H1 (cell line): ENCODE results near the gene PPP1R1A. TPM values are rescaled to one million over a fixed set of nuclear protein-coding genes. Genes with fewer than 3 reads are reported as not detected.
A peak's percentile ranks its signal among the peaks of the same experiment; 100 is the strongest.

Experiments used
- CTCF ChIA-PET: fragments of 300-600 bp; sonication (Branson Sonifier 250); formaldehyde crosslinking; loops from one replicate; lab custom pipeline; 2021; ENCODE audit not compliant: partially characterized antibody; lab: Charles Lee
- POLR2A ChIA-PET: fragments of 300-600 bp; sonication (Branson Sonifier 250); formaldehyde crosslinking; loops from one replicate; lab custom pipeline; 2021; ENCODE audit warnings: inconsistent platforms; ENCODE audit not compliant: partially characterized antibody; lab: Charles Lee
- DNase-seq, 2 experiments: peaks; one replicate each; pipeline versions ENCODE4 v3.0.0 to v3.0.0-alpha.2; 2010 to 2022; ENCODE audit warnings: low spot score in 2 of 2, low read depth in 1 of 2, mixed read lengths in 1 of 2
- FAIRE-seq: peaks from 2 replicates; lab custom pipeline; 2011; peaks lifted over from hg19 to GRCh38; lab: Jason Lieb, UNC
- H2AFZ ChIP-seq: 2 replicates; pipeline ENCODE4 v1.8.1; 2012; ENCODE audit warnings: low read length, inconsistent platforms
- H2AK5ac ChIP-seq: 2 replicates; pipeline ENCODE4 v1.6.1; 2013; ENCODE audit warnings: low read depth, low read length
- H2BK120ac ChIP-seq: replicated peaks from 2 replicates; pipeline ENCODE3; 2013; ENCODE audit warnings: low read depth, low read length, inconsistent platforms
- H2BK12ac ChIP-seq: 2 replicates; pipeline ENCODE4 v1.6.1; 2013; ENCODE audit warnings: low read depth, low read length
- H2BK15ac ChIP-seq: 2 replicates; pipeline ENCODE4 v1.6.1; 2013; ENCODE audit warnings: low read length
- H2BK20ac ChIP-seq: 2 replicates; pipeline ENCODE4 v1.6.1; 2013; ENCODE audit warnings: low read length
- H2BK5ac ChIP-seq: 2 replicates; pipeline ENCODE4 v1.6.1; 2013; ENCODE audit warnings: low read depth, low read length
- H3K14ac ChIP-seq: 2 replicates; pipeline ENCODE4 v1.6.1; 2013; ENCODE audit warnings: inconsistent platforms; ENCODE audit not compliant: insufficient read length
- H3K18ac ChIP-seq: 2 replicates; pipeline ENCODE4 v1.6.1; 2013; ENCODE audit warnings: low read length; ENCODE audit errors: extremely low read depth
- H3K23ac ChIP-seq: 2 replicates; pipeline ENCODE4 v1.6.1; 2013; ENCODE audit warnings: inconsistent platforms; ENCODE audit not compliant: insufficient read length
- H3K23me2 ChIP-seq: 2 replicates; pipeline ENCODE4 v1.6.1; 2013; ENCODE audit warnings: low read depth, low read length
- H3K27ac ChIP-seq: 2 replicates; pipeline ENCODE4 v1.6.1; 2011; ENCODE audit warnings: low read depth, low read length, inconsistent platforms
- H3K27me3 ChIP-seq, 4 experiments: replicated peaks in 1 of 4; 1 replicate in 1 of 4; 2 replicates in 3 of 4; pipeline versions ENCODE4 v1.6.1 to v1.8.1; 2011 to 2013; ENCODE audit warnings: low read length in 3 of 4, mild to moderate bottlenecking in 3 of 4, inconsistent platforms in 2 of 4, mixed read lengths in 2 of 4, moderate library complexity in 1 of 4; ENCODE audit not compliant: control insufficient read depth in 3 of 4, insufficient read depth in 3 of 4; ENCODE audit errors: extremely low read depth in 1 of 4
- H3K36me3 ChIP-seq, 4 experiments: 2 replicates each; pipeline versions ENCODE4 v1.6.1 to v1.8.1; 2011 to 2013; ENCODE audit warnings: mild to moderate bottlenecking in 4 of 4, low read length in 3 of 4, moderate library complexity in 2 of 4, control low read depth in 1 of 4, inconsistent platforms in 1 of 4; ENCODE audit not compliant: insufficient read depth in 4 of 4, control insufficient read depth in 2 of 4
- H3K4ac ChIP-seq: replicated peaks from 2 replicates; pipeline ENCODE3; 2013; ENCODE audit warnings: low read length, low read depth, mixed read lengths, inconsistent platforms; ENCODE audit not compliant: insufficient read length
- H3K4me1 ChIP-seq, 4 experiments: replicated peaks in 1 of 4; 1 replicate in 1 of 4; 2 replicates in 3 of 4; pipeline versions ENCODE4 v1.6.1 to v1.8.1; 2011 to 2013; ENCODE audit warnings: low read length in 3 of 4, inconsistent platforms in 2 of 4, mixed read lengths in 1 of 4; ENCODE audit not compliant: insufficient read depth in 4 of 4, control insufficient read depth in 3 of 4
- H3K4me2 ChIP-seq, 2 experiments: 2 replicates each; pipeline versions ENCODE4 v1.6.1 to v1.8.1; 2011 to 2013; ENCODE audit warnings: low read depth in 2 of 2, low read length in 2 of 2, control low read depth in 1 of 2, inconsistent platforms in 1 of 2, mild to moderate bottlenecking in 1 of 2; ENCODE audit not compliant: insufficient read depth in 1 of 2
- H3K4me3 ChIP-seq, 4 experiments: fragments of 200-600, 300-600 bp in 1 of 4; sonication (generic), shearing (Covaris generic), sonication (Bioruptor Twin) in 1 of 4; 2 replicates each; pipeline versions ENCODE4 v1.5.1 to v1.8.1; 2011 to 2016; ENCODE audit warnings: low read length in 4 of 4, low read depth in 3 of 4, control low read depth in 2 of 4, inconsistent platforms in 2 of 4, mild to moderate bottlenecking in 2 of 4, mixed read lengths in 1 of 4, moderate library complexity in 1 of 4; ENCODE audit not compliant: insufficient read depth in 2 of 4; ENCODE audit errors: extremely low read depth in 1 of 4
- H3K56ac ChIP-seq: replicated peaks from 2 replicates; pipeline ENCODE3; 2013; ENCODE audit warnings: low read depth, mild to moderate bottlenecking, mixed read lengths, low read length, inconsistent platforms; ENCODE audit not compliant: insufficient read length
- H3K79me1 ChIP-seq: 2 replicates; pipeline ENCODE4 v1.6.1; 2013; ENCODE audit warnings: low read depth, low read length, control low read depth
- H3K79me2 ChIP-seq, 2 experiments: 2 replicates each; pipeline versions ENCODE4 v1.6.1 to v1.8.1; 2012 to 2013; ENCODE audit warnings: low read length in 2 of 2, mild to moderate bottlenecking in 2 of 2, inconsistent platforms in 1 of 2; ENCODE audit not compliant: insufficient read depth in 2 of 2, control insufficient read depth in 1 of 2
- H3K9ac ChIP-seq, 4 experiments: replicated peaks in 1 of 4; 1 replicate in 1 of 4; 2 replicates in 3 of 4; pipeline versions ENCODE4 v1.6.1 to v1.8.1; 2011 to 2013; ENCODE audit warnings: low read depth in 3 of 4, low read length in 3 of 4, control low read depth in 2 of 4, mild to moderate bottlenecking in 2 of 4, moderate library complexity in 2 of 4, inconsistent platforms in 1 of 4; ENCODE audit errors: extremely low read depth in 1 of 4
- H3K9me3 ChIP-seq, 2 experiments: 2 replicates each; pipeline versions ENCODE4 v1.6.1 to v1.8.1; 2012 to 2013; ENCODE audit warnings: mild to moderate bottlenecking in 2 of 2, moderate library complexity in 2 of 2, control low read depth in 1 of 2, inconsistent platforms in 1 of 2, low read depth in 1 of 2, low read length in 1 of 2, mixed read lengths in 1 of 2; ENCODE audit not compliant: insufficient read depth in 2 of 2
- H4K20me1 ChIP-seq, 2 experiments: replicated peaks in 1 of 2; 2 replicates each; pipeline versions ENCODE3 to v1.8.1; 2011 to 2013; ENCODE audit warnings: inconsistent platforms in 2 of 2, low read length in 2 of 2, mild to moderate bottlenecking in 1 of 2; ENCODE audit not compliant: insufficient read depth in 2 of 2, control insufficient read depth in 1 of 2
- H4K5ac ChIP-seq: 2 replicates; pipeline ENCODE4 v1.6.1; 2013; ENCODE audit warnings: low read length, low read depth, mixed read lengths, inconsistent platforms; ENCODE audit not compliant: insufficient read length
- H4K8ac ChIP-seq: 2 replicates; pipeline ENCODE4 v1.8.0; 2013; ENCODE audit warnings: mild to moderate bottlenecking, moderate library complexity, low read length, inconsistent platforms; ENCODE audit not compliant: insufficient read depth; ENCODE audit errors: extremely low read depth
- H4K91ac ChIP-seq: replicated peaks from 2 replicates; pipeline ENCODE3; 2013; ENCODE audit warnings: low read length, mixed read lengths, inconsistent platforms; ENCODE audit not compliant: insufficient read length
- CREB1 ChIP-seq: IDR thresholded peaks from 2 replicates; pipeline ENCODE4 v1.6.1; 2012; ENCODE audit warnings: inconsistent platforms
- CTBP2 ChIP-seq: IDR thresholded peaks from 2 replicates; pipeline ENCODE4 v1.7.0; 2011; ENCODE audit warnings: borderline replicate concordance, mild to moderate bottlenecking, moderate library complexity, mixed read lengths, low read length; ENCODE audit not compliant: insufficient read depth, insufficient read length
- KDM4A ChIP-seq: IDR thresholded peaks from one replicate; pipeline ENCODE4 v1.7.1; 2012; ENCODE audit warnings: low read depth, mild to moderate bottlenecking, moderate library complexity, low read length, inconsistent platforms; ENCODE audit not compliant: severe bottlenecking
- WGBS, 2 experiments: shearing (Covaris generic) in 1 of 2; methylation state at CpG; one replicate each; pipeline versions ENCODE4 v1.1.6 to v1.1.7; 2013 to 2015; ENCODE audit warnings: low lambda C conversion rate in 2 of 2, mixed read lengths in 2 of 2, inconsistent platforms in 1 of 2, low coverage in 1 of 2, missing lambda C conversion rate in 1 of 2; ENCODE audit not compliant: insufficient replicate concordance in 2 of 2, insufficient coverage in 1 of 2, insufficient read length in 1 of 2; ENCODE audit errors: extremely low coverage in 1 of 2, missing lambda C conversion rate in 1 of 2; 5-methylcytosine and 5-hydroxymethylcytosine counted together
- polyA plus RNA-seq, 7 experiments: library from polyadenylated mRNA; depleted of rRNA in 3 of 7; stranded (reverse) in 5 of 7; unstranded in 2 of 7; fragments of >200 nt in 5 of 7; fragments of 200-250 nt in 2 of 7; gene quantifications; 1 replicate in 5 of 7; 2 replicates in 1 of 7; 4 replicates in 1 of 7; pipeline versions ENCODE4 v1.2.1 to v1.2.3, GENCODE V29; 2011 to 2013; ENCODE audit warnings: missing spikeins in 2 of 7, mixed read lengths in 2 of 7
- total RNA-seq: library from RNA; stranded (reverse); fragmentation: NEBNext Ultra II Directional; extraction: Animal tissue kit (Norgen Biotek cat#: 25700); gene quantifications from 2 replicates; pipeline ENCODE4 v1.2.1, GENCODE V29; 2021
- TF ChIP-seq, protein P1 (sequence below): IDR thresholded peaks from 2 replicates; pipeline ENCODE4 v1.6.1; 2012; ENCODE audit warnings: inconsistent platforms
- TF ChIP-seq, protein P2 (sequence below): IDR thresholded peaks from 2 replicates; pipeline ENCODE4 v1.6.1; 2012; ENCODE audit warnings: inconsistent platforms

PPP1R1A gene
- total and polyA plus RNA-seq, 2 of the 8 experiments (the other 6 are each of a cell fraction or from before 2014, with no cell fraction given) = 5.8 to 13.1 TPM

DNA sequence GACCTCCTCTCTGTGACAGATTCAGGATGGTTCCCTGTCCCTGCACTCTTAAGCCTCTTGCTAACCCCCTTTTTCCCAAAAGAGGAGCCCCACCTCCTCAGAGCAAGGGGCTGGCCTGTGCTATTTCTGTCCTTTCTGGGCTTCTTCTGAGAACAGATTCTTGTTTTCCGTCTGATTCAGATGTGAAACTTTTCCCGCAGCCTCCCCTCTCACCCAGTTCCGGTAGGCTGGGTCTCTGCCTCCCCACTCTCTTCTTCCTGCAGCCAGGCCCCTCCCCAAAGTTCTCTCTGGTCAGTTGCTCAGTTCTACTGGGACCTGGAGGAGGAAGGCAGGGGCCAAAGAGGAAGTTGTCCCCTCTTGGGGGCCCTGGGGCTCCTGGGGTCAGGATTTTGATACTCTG, 27.3 kb downstream of the PPP1R1A start:
- no peak overlapping the region for H4K5ac ChIP-seq
- peak overlapping the region in 2 of 4 experiments; percentile 30 to 57; a peak in 2 of 8 replicates for H3K4me3 ChIP-seq
- no peaks in the 10 kb centered on the region for H4K20me1 ChIP-seq
- no peaks in the 10 kb centered on the region for H3K79me2 ChIP-seq
- no peak overlapping the region for H3K27ac ChIP-seq
- no peaks in the 10 kb centered on the region for H3K9me3 ChIP-seq
- H3K56ac ChIP-seq = no peak overlapping the region
- TF ChIP-seq KDM4A (no peak), CREB1 (no peak), CTBP2 (no peak)
- TF ChIP-seq, protein P1, sequence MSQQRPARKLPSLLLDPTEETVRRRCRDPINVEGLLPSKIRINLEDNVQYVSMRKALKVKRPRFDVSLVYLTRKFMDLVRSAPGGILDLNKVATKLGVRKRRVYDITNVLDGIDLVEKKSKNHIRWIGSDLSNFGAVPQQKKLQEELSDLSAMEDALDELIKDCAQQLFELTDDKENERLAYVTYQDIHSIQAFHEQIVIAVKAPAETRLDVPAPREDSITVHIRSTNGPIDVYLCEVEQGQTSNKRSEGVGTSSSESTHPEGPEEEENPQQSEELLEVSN = no peak
- TF ChIP-seq, protein P2, sequence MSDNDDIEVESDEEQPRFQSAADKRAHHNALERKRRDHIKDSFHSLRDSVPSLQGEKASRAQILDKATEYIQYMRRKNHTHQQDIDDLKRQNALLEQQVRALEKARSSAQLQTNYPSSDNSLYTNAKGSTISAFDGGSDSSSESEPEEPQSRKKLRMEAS = no peak
- H2AFZ ChIP-seq = no peak overlapping the region
- no peak overlapping the region for H2BK12ac ChIP-seq
- peaks cover 19 to 61% (median 52%) of the 10 kb centered on the region in 4 experiments for H3K27me3 ChIP-seq
- no peak overlapping the region for H3K14ac ChIP-seq
- no peak overlapping the region for H2BK20ac ChIP-seq
- no peak overlapping the region; the same call in 1 of the 2 replicates for H4K8ac ChIP-seq
- FAIRE-seq (no peak), DNase-seq (no peak)
- no peak overlapping the region for H2AK5ac ChIP-seq
- WGBS, 2 experiments = 57% methylated on average over 2 of the region's 3 CpGs; no CpG with 5 or more reads in 1 of the 2 experiments
- H2BK5ac ChIP-seq = no peak overlapping the region
- no peak overlapping the region for H3K4ac ChIP-seq
- no peak overlapping the region for H4K91ac ChIP-seq
- no peaks in the 10 kb centered on the region for H3K79me1 ChIP-seq
- no peak overlapping the region for H2BK15ac ChIP-seq
- H2BK120ac ChIP-seq = no peak overlapping the region
- H3K23me2 ChIP-seq = peaks cover 3% of the 10 kb centered on the region
- peak overlapping the region; percentile 69 to 71 for H3K4me2 ChIP-seq
- H3K4me1 ChIP-seq = peaks cover 3 to 13% (median 11%) of the 10 kb centered on the region in 4 experiments; a peak in 6 of 7 replicates
- ChIA-PET CTCF (interaction anchor here (1.1 to 8.0 kb wide), 9 partner anchors 10 to 162 kb away, joined by 3 to 55 read pairs (median 6); partner anchors contain the start of gene PDE1B), POLR2A (interaction anchor here (0.7 kb wide), 1 partner anchor 10 kb away, joined by 3 read pairs; no protein-coding TSS in a partner anchor)
- H3K36me3 ChIP-seq = no peaks in the 10 kb centered on the region
- H3K18ac ChIP-seq = no peak overlapping the region
- H3K23ac ChIP-seq = no peak overlapping the region
- H3K9ac ChIP-seq = no peak overlapping the region
